Cardiac muscle cell (in vitro differentiated cells and primary cell): ENCODE measurements around the gene SLC8A3. TPM values are rescaled to one million over a fixed set of nuclear protein-coding genes. Genes with fewer than 3 reads are reported as not detected.

ENCODE experiments used
- DNase-seq, 2 donors: peaks; one replicate each; pipeline versions ENCODE4 v3.0.0 to v3.0.0-alpha.2; 2010 to 2017; ENCODE audit warnings: low read depth in 1 of 2, low spot score in 1 of 2
- H3K27ac ChIP-seq: fragments of 200-600 bp; sonication (generic); 2 replicates; pipeline ENCODE4 v1.5.1; 2016
- H3K27me3 ChIP-seq: fragments of 200-600 bp; sonication (generic); 2 replicates; pipeline ENCODE4 v1.6.0; 2016; ENCODE audit warnings: control low read depth
- H3K36me3 ChIP-seq: fragments of 200-600 bp; sonication (generic); 2 replicates; pipeline ENCODE4 v1.5.1; 2016; ENCODE audit warnings: control low read depth
- H3K4me1 ChIP-seq: fragments of 200-600 bp; sonication (generic); 2 replicates; pipeline ENCODE4 v1.8.1; 2017; ENCODE audit warnings: low read depth, mild to moderate bottlenecking, mixed run types
- H3K4me3 ChIP-seq: fragments of 200-600 bp; sonication (generic); 2 replicates; pipeline ENCODE4 v1.5.1; 2016; ENCODE audit warnings: mild to moderate bottlenecking
- H3K9me3 ChIP-seq: fragments of 200-600 bp; sonication (generic); 2 replicates; pipeline ENCODE4 v1.5.1; 2017; ENCODE audit warnings: low read depth, mild to moderate bottlenecking, control low read depth
- CTCF ChIP-seq: IDR thresholded peaks from 2 replicates; pipeline ENCODE4 v1.5.1; 2012; ENCODE audit warnings: low read depth, mild to moderate bottlenecking, low read length
- polyA plus RNA-seq: library from polyadenylated mRNA; unstranded; fragments of >200 nt; fragmentation: Nextera tagmentation; extraction: Ambion mirVana; gene quantifications from 2 replicates; pipeline ENCODE4 v1.2.1, GENCODE V29; 2016
- total RNA-seq: library from RNA; depleted of rRNA; stranded (reverse); fragments of >200 nt; gene quantifications from 2 replicates; pipeline ENCODE4 v1.2.3, GENCODE V29; 2016

SLC8A3 gene
- total and polyA plus RNA-seq, 2 experiments from 2014 or later, result 0.09 to 1.0 TPM

- no peak overlapping the region for H3K27ac ChIP-seq
- peaks cover 58% of the 10 kb centered on the region for H3K27me3 ChIP-seq
- no peak overlapping the region for H3K4me3 ChIP-seq
- H3K9me3 ChIP-seq, result no peaks in the 10 kb centered on the region
- H3K4me1 ChIP-seq, result no peaks in the 10 kb centered on the region
- no peak for TF ChIP-seq CTCF
- no peak for DNase-seq
- H3K36me3 ChIP-seq, result no peaks in the 10 kb centered on the region
These were observed 129.2 kb downstream of the SLC8A3 start for GRCh38 chr14:70059545-70059944.

- H3K27me3 ChIP-seq, result peaks cover 40% of the 10 kb centered on the region
- no peak overlapping the region for H3K4me3 ChIP-seq
- no peaks in the 10 kb centered on the region for H3K9me3 ChIP-seq
These were observed 131.1 kb downstream of the SLC8A3 start for GRCh38 chr14:70057519-70058136.

GRCh38 chr14:70052990-70053389 is 135.8 kb downstream of the SLC8A3 start:
- TF ChIP-seq CTCF, result no peak
- Histone ChIP-seq H3K36me3 (no peaks in the 10 kb centered on the region), H3K4me1 (no peaks in the 10 kb centered on the region), H3K4me3 (no peak overlapping the region), H3K27ac (no peak overlapping the region), H3K9me3 (no peaks in the 10 kb centered on the region), H3K27me3 (peaks cover 24% of the 10 kb centered on the region)
- peak; percentile 59 to 80 for DNase-seq

More at GRCh38 chr14:70057519-70058136, 131.1 kb downstream of the SLC8A3 start:
- no peaks in the 10 kb centered on the region for H3K4me1 ChIP-seq
- H3K27ac ChIP-seq, result no peak overlapping the region
- DNase-seq, result no peak
- no peak for TF ChIP-seq CTCF
- H3K36me3 ChIP-seq, result no peaks in the 10 kb centered on the region

GRCh38 chr14:70050136-70050535 is 138.6 kb downstream of the SLC8A3 start:
- DNase-seq, result no peak
- Histone ChIP-seq H3K4me1 (no peaks in the 10 kb centered on the region), H3K36me3 (no peaks in the 10 kb centered on the region), H3K27me3 (peaks cover 7% of the 10 kb centered on the region), H3K4me3 (no peak overlapping the region), H3K27ac (no peak overlapping the region), H3K9me3 (no peaks in the 10 kb centered on the region)
- no peak for TF ChIP-seq CTCF

GRCh38 chr14:70049605-70050004 is 139.1 kb downstream of the SLC8A3 start:
- no peak for TF ChIP-seq CTCF
- H3K4me1 ChIP-seq, result no peaks in the 10 kb centered on the region
- H3K4me3 ChIP-seq, result no peak overlapping the region
- peaks cover 7% of the 10 kb centered on the region for H3K27me3 ChIP-seq
- no peaks in the 10 kb centered on the region for H3K9me3 ChIP-seq
- DNase-seq, result no peak
- H3K27ac ChIP-seq, result no peak overlapping the region
- H3K36me3 ChIP-seq, result no peaks in the 10 kb centered on the region
